PC-3 (cell line): ENCODE data around the gene AHCTF1. TPM values are rescaled to one million over a fixed set of nuclear protein-coding genes. Genes with fewer than 3 reads are reported as not detected.

Source experiments
- ATAC-seq: fragments of 200-7000 bp; cut with Tn5 transposase; 2 replicates; pipeline ENCODE4 v1.9.1; 2020; ENCODE audit warnings: mild to moderate bottlenecking, moderate library complexity
- BruUV-seq: library from RNA; stranded (reverse); fragments of 400-500 nt; replicated peaks from 2 replicates; lab custom pipeline; 2021; lab: Mats Ljungman, UMichigan
- CTCF ChIA-PET: fragments of 300-600 bp; sonication (Branson Sonifier 250); formaldehyde crosslinking; loops from one replicate; lab custom pipeline; 2022; ENCODE audit warnings: antibody characterized with exemption; lab: Charles Lee
- POLR2A ChIA-PET: fragments of 300-600 bp; sonication (Branson Sonifier 250); formaldehyde crosslinking; loops from one replicate; lab custom pipeline; 2022; ENCODE audit warnings: antibody characterized with exemption; ENCODE audit not compliant: unreplicated experiment; lab: Charles Lee
- DNase-seq: peaks from one replicate; pipeline ENCODE4 v3.0.0-alpha.2; 2015
- H2AFZ ChIP-seq: fragments of 300-600 bp; sonication (generic); 2 replicates; pipeline ENCODE4 v1.6.0; 2016; ENCODE audit warnings: antibody characterized with exemption, low read length
- H3F3A ChIP-seq: fragments of 300-600 bp; sonication (generic); one replicate; pipeline ENCODE4 v1.6.0; 2017; ENCODE audit warnings: antibody characterized with exemption, low read length, control low read depth, mild to moderate bottlenecking; ENCODE audit not compliant: unreplicated experiment
- H3K27ac ChIP-seq: fragments of 300-600 bp; sonication (generic); 2 replicates; pipeline ENCODE4 v1.5.1; 2016; ENCODE audit warnings: mild to moderate bottlenecking, low read length
- H3K27me3 ChIP-seq: fragments of 300-600 bp; sonication (generic); 2 replicates; pipeline ENCODE4 v1.6.1; 2016; ENCODE audit warnings: low read length, mixed read lengths
- H3K36me3 ChIP-seq: fragments of 300-600 bp; sonication (generic); 2 replicates; pipeline ENCODE4 v1.6.1; 2016; ENCODE audit warnings: low read depth, mixed run types, low read length, mixed read lengths
- H3K4me1 ChIP-seq: fragments of 300-600 bp; sonication (generic); 2 replicates; pipeline ENCODE4 v1.5.1; 2016; ENCODE audit warnings: low read length; ENCODE audit not compliant: insufficient read depth
- H3K4me2 ChIP-seq: fragments of 300-600 bp; sonication (generic); 2 replicates; pipeline ENCODE4 v1.6.0; 2016; ENCODE audit warnings: low read length
- H3K4me3 ChIP-seq: fragments of 300-600 bp; sonication (generic); 2 replicates; pipeline ENCODE4 v1.5.1; 2016; ENCODE audit warnings: mild to moderate bottlenecking, low read length, mixed read lengths
- H3K79me2 ChIP-seq: fragments of 300-600 bp; sonication (generic); 2 replicates; pipeline ENCODE4 v1.6.1; 2017; ENCODE audit warnings: low read length, mixed read lengths
- H3K9ac ChIP-seq: fragments of 300-600 bp; sonication (generic); 2 replicates; pipeline ENCODE4 v1.6.0; 2016; ENCODE audit warnings: mild to moderate bottlenecking, low read length
- H3K9me2 ChIP-seq: fragments of 300-600 bp; sonication (generic); replicated peaks from 2 replicates; pipeline ENCODE4 v1.6.1; 2016; ENCODE audit warnings: mixed run types, low read length, mixed read lengths
- H3K9me3 ChIP-seq: fragments of 300-600 bp; sonication (generic); 2 replicates; pipeline ENCODE4 v1.6.1; 2016; ENCODE audit warnings: low read length, mixed read lengths
- H4K20me1 ChIP-seq: fragments of 300-600 bp; sonication (generic); 2 replicates; pipeline ENCODE4 v1.6.1; 2016; ENCODE audit warnings: low read length, mixed read lengths
- EZH2 ChIP-seq: fragments of 300-600 bp; sonication (generic); IDR thresholded peaks from one replicate; pipeline ENCODE4 v1.6.1; 2017; ENCODE audit warnings: antibody characterized with exemption, mild to moderate bottlenecking, low read length; ENCODE audit not compliant: unreplicated experiment
- EZH2phosphoT487 ChIP-seq: fragments of 300-600 bp; sonication (generic); IDR thresholded peaks from 2 replicates; pipeline ENCODE4 v1.6.1; 2018; ENCODE audit warnings: mild to moderate bottlenecking, antibody characterized with exemption, low read length, borderline replicate concordance
- intact Hi-C: fragments of 100-400 bp; cut with micrococcal nuclease; formaldehyde crosslinking; loops from 2 replicates; pipeline ENCODE4 v1.9.0; 2023
- total RNA-seq: library from RNA; depleted of rRNA; stranded (reverse); fragments of >200 nt; gene quantifications from 2 replicates; pipeline ENCODE4 v1.2.3, GENCODE V29; 2014
- TF ChIP-seq, protein P1 (sequence below): fragments of 300-600 bp; sonication (generic); conservative IDR thresholded peaks from 2 replicates; pipeline ENCODE4 v1.5.1; 2017; ENCODE audit warnings: antibody characterized with exemption, low read depth, mild to moderate bottlenecking, low read length

AHCTF1 gene
- total RNA-seq, 1 experiment from 2014 or later, result 38.0 TPM

DNA sequence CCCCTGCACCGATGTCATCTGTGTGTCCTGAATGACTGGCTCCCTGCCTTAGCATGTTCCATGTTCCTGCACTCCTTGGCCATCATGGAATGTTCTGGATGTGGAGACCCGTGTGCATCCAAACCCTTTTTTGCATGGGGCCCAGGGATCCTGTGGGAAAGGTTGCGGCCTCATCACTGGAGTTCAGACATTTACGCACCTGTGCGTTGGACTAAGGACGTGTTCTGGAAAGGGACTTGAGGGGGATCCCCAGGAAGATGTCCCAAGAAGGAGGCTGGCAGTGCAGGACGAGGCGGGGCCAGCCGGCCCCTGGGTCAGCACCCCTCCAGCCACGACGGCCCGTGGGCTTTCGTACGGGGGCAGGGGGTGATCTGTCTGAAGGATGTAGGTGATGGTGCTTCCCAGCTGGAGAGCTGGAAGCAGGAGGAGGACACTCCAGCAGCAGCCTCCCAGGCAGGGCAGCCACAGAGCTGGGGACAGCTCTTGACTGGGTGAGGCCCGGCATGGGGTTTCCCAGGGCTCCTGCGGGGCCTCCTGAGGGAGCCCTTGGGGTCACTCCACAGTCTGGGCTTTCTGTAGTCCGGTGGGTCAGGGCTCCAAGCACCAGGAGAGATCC is 140.3 kb downstream of the AHCTF1 start:
- Histone ChIP-seq H3K79me2 (no peaks in the 10 kb centered on the region), H2AFZ (no peak overlapping the region), H3K4me3 (no peak overlapping the region), H3K9ac (no peak overlapping the region), H3K9me2 (no peaks in the 10 kb centered on the region), H3K36me3 (no peaks in the 10 kb centered on the region), H3F3A (no peaks in the 10 kb centered on the region), H3K27me3 (no peaks in the 10 kb centered on the region), H3K4me2 (no peak overlapping the region), H3K27ac (no peak overlapping the region), H4K20me1 (no peaks in the 10 kb centered on the region), H3K4me1 (peaks cover 10% of the 10 kb centered on the region; the same call in 1 of the 2 replicates), H3K9me3 (no peaks in the 10 kb centered on the region)
- ATAC-seq (no peak), DNase-seq (no peak)
- POLR2A ChIA-PET, result no interaction called here
- no TSS peak for BruUV-seq
- TF ChIP-seq EZH2, result no peak
- TF ChIP-seq, protein P1, sequence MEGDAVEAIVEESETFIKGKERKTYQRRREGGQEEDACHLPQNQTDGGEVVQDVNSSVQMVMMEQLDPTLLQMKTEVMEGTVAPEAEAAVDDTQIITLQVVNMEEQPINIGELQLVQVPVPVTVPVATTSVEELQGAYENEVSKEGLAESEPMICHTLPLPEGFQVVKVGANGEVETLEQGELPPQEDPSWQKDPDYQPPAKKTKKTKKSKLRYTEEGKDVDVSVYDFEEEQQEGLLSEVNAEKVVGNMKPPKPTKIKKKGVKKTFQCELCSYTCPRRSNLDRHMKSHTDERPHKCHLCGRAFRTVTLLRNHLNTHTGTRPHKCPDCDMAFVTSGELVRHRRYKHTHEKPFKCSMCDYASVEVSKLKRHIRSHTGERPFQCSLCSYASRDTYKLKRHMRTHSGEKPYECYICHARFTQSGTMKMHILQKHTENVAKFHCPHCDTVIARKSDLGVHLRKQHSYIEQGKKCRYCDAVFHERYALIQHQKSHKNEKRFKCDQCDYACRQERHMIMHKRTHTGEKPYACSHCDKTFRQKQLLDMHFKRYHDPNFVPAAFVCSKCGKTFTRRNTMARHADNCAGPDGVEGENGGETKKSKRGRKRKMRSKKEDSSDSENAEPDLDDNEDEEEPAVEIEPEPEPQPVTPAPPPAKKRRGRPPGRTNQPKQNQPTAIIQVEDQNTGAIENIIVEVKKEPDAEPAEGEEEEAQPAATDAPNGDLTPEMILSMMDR, result no peak
- TF ChIP-seq EZH2phosphoT487, result no peak
- intact Hi-C loops, result no loop called here
- CTCF ChIA-PET, result no interaction called here

- no peak for DNase-seq
- H3K9ac ChIP-seq, result no peak overlapping the region
- H3K27ac ChIP-seq, result no peak overlapping the region
- no peaks in the 10 kb centered on the region for H3K9me3 ChIP-seq
- H3K79me2 ChIP-seq, result no peaks in the 10 kb centered on the region
- ATAC-seq, result no peak
- H3F3A ChIP-seq, result no peaks in the 10 kb centered on the region
- intact Hi-C loops, result no loop called here
- peaks cover 10% of the 10 kb centered on the region; the same call in 1 of the 2 replicates for H3K4me1 ChIP-seq
- H3K4me2 ChIP-seq, result no peak overlapping the region
- ChIA-PET POLR2A (no interaction called here), CTCF (no interaction called here)
- H4K20me1 ChIP-seq, result no peaks in the 10 kb centered on the region
- H3K36me3 ChIP-seq, result no peaks in the 10 kb centered on the region
- no peaks in the 10 kb centered on the region for H3K9me2 ChIP-seq
- no peaks in the 10 kb centered on the region for H3K27me3 ChIP-seq
- no peak overlapping the region for H3K4me3 ChIP-seq
- H2AFZ ChIP-seq, result no peak overlapping the region
- BruUV-seq, result no TSS peak
- TF ChIP-seq EZH2, result no peak
- TF ChIP-seq, protein P1, result no peak
- no peak for TF ChIP-seq EZH2phosphoT487
Measured at GRCh38 chr1:246790833-246791232, 140.9 kb downstream of the AHCTF1 start.

GRCh38 chr1:246790364-246790763 is 141.4 kb downstream of the AHCTF1 start:
- CTCF ChIA-PET, result no interaction called here
- no peak overlapping the region for H3K4me3 ChIP-seq

More at GRCh38 chr1:246790364-246790763, 141.4 kb downstream of the AHCTF1 start:
- Histone ChIP-seq H3K36me3 (no peaks in the 10 kb centered on the region), H3K9me2 (no peaks in the 10 kb centered on the region), H3K79me2 (no peaks in the 10 kb centered on the region), H3K4me2 (no peak overlapping the region), H3F3A (no peaks in the 10 kb centered on the region), H3K4me1 (peaks cover 10% of the 10 kb centered on the region; the same call in 1 of the 2 replicates), H2AFZ (no peak overlapping the region), H4K20me1 (no peaks in the 10 kb centered on the region), H3K9me3 (0 out of 2 replicates have a peak, but pooled peaks cover 4% of the 10 kb centered on the region), H3K27ac (no peak overlapping the region), H3K9ac (no peak overlapping the region), H3K27me3 (no peaks in the 10 kb centered on the region)
- DNase-seq (no peak), ATAC-seq (no peak)
- TF ChIP-seq EZH2 (no peak), EZH2phosphoT487 (no peak)
- TF ChIP-seq, protein P1, result no peak
- POLR2A ChIA-PET, result no interaction called here
- intact Hi-C loops, result no loop called here
- BruUV-seq, result no TSS peak
